ENCODE results near the gene SMIM13.

- TF ChIP-seq CTCF (IDR thresholded peaks at IDR 0.05; ENCODE audit: insufficient read depth, low read depth, low read length) (no peak), EZH2 (IDR thresholded peaks at IDR 0.05; ENCODE audit: insufficient read depth, low read length) (no peak)
Observed at GRCh38 chr6:11132194-11132888, 38.7 kb downstream of the SMIM13 start.
